Activated CD8-positive, alpha-beta memory T cell treated with anti-CD3 and anti-CD28 coated beads, Interleukin-2, amount 50 U/mL, for 24 hours (primary cell): ENCODE measurements around the gene BEND5.
A peak's percentile ranks its signal among the peaks of the same experiment; 100 is the strongest.

Experiments
- DNase-seq: peaks from one replicate; pipeline ENCODE4 v3.0.0-alpha.2; 2020; ENCODE audit errors: extremely low read depth

Gene BEND5, protein sequence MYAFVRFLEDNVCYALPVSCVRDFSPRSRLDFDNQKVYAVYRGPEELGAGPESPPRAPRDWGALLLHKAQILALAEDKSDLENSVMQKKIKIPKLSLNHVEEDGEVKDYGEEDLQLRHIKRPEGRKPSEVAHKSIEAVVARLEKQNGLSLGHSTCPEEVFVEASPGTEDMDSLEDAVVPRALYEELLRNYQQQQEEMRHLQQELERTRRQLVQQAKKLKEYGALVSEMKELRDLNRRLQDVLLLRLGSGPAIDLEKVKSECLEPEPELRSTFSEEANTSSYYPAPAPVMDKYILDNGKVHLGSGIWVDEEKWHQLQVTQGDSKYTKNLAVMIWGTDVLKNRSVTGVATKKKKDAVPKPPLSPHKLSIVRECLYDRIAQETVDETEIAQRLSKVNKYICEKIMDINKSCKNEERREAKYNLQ

DNA sequence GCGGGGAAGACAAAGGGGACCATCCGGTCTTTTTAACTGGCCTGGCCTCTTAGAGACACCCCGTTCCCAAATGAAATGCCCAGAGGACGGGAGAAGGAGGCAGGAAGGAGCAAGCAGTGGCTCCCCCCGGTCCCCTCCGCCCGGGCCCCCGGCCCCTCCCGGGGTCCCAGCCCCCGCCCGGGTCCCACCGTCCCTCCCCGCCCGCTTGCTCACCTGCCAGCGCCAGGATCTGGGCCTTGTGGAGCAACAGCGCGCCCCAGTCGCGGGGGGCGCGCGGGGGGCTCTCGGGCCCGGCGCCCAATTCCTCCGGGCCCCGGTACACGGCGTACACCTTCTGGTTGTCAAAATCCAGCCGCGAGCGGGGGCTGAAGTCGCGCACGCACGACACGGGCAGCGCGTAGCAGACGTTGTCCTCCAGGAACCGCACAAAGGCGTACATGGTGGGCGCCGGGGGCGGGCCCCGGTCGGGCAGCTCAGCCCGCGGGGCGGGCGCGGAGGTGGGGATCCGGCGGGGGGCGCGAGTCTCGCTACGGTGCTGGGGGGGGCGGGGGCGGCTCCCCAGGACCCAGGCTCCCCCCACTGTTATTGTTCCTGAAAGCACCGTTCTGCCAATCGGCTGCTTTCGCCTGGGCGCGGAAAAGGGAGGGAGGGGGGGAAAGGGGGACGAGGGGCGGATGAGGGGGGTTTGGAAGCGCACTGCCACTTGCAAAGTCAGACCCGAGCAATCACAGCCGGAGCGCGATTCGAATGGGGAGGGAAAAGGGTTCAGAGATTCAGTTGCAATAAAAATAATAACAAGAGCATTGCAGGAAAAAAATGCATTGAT lies at the start of gene BEND5:
Gene BEND5, minus strand, starts transcription at position 499 of the 826 bp plus-strand sequence. Its CDS starts 60 bp downstream, at position 439.
- peak; percentile 7 for DNase-seq

DNA sequence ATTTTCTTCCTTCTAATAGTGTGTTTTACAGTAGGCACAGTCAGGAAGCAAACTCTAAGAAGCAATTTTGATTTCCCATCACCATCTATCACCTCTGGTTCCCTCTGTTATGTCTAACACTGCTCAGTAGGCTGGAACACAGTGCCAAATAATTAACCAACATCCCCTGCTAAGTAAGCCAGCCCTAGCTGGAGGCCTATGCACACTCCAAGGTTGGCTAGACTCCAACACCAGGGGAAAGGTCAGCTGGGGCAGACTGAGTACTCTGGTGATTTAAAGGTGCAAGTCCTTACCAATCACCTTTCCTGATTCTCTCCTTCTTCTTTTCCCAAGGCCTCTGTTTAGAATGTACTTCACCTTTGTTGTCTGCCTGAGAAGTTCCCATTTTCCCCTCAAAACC lies 46.5 kb upstream of the BEND5 start:
- DNase-seq: no peak

DNA sequence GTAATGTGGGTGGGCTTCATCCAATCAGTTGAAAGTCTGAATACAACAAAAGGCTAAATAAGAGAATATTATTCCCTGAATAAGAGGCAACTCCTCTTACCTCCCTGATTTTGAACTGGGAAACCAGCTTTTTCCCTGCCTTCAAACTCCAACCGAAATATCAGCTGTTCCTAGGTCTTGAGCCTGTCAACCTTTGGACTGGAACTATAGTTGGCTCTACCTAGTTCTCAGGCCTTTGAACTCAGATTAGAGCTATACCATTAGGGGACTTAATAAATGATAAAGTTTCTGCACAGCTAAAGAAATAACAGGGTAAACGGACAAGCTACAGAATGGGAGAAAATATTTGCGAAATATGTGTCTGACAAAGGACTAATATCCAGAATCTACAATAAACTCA lies 43.8 kb upstream of the BEND5 start:
- DNase-seq: no peak

DNA sequence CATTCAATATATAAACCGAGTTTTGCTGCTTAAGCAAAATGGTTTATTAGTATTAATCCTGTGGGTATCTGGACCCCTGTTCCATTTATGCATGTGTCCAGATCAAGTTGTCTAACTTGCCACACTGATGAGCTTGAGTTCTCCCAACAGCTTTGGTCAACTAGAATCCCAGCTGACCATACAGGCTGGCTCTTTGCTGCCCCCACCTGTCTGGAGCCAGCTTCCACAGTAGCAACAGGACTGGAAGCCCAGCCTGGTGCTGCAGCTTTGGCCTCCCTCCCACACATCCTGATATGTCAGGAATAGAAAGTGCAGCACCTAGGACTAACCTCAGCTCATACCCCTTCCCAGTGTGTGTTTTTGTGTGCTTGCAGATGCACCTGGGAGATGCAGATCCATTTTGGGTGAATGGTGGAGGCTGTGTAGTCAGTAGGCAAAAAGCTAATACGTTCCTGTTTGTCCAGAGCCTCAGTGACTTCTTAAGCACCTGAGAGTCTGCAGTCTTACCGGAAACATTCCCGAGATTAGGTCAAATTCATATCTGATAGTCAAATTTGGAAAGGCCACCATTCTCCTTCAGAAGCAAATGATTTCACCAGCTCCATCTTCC lies 40.9 kb upstream of the BEND5 start:
- no peak for DNase-seq

DNA sequence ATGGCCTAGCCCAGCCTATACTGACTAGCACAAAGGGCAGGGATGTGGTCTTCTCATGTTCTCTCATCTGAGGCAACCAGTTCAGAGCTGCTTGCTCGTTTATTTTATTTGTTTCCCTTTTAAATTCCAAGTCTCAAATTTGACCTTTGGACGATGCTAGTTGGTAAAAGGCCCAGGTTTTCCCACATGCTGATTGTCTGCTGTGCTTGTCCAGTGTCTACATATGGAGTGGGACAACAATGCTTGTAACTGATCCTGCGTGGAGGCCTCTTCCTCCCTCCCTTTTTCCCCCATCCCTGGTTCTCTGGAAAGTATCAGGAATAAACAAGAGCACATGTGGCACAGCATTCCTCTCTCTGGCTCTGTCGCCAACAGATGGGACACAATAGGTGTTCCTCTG lies 34.0 kb upstream of the BEND5 start:
- no peak for DNase-seq

DNA sequence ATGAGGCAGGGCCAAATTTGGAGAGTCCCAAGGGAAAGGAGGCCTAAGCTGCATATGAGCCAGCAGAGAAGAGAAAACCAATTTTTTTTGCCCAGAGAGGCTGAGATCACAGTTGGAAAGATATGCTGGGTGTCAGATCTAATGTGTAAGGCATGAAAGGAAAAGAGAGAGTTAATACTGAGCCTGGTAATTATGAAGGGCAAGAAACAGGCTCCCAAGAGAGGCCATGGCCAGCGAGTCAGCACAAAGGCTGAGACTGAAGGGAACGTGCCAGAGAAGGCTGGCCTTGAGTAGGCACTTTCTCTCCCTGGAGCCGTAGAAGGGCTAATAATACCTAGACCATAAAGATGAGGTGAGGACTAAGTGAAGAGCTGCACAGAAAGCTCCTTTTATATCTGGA lies 31.8 kb upstream of the BEND5 start:
- DNase-seq: no peak

DNA sequence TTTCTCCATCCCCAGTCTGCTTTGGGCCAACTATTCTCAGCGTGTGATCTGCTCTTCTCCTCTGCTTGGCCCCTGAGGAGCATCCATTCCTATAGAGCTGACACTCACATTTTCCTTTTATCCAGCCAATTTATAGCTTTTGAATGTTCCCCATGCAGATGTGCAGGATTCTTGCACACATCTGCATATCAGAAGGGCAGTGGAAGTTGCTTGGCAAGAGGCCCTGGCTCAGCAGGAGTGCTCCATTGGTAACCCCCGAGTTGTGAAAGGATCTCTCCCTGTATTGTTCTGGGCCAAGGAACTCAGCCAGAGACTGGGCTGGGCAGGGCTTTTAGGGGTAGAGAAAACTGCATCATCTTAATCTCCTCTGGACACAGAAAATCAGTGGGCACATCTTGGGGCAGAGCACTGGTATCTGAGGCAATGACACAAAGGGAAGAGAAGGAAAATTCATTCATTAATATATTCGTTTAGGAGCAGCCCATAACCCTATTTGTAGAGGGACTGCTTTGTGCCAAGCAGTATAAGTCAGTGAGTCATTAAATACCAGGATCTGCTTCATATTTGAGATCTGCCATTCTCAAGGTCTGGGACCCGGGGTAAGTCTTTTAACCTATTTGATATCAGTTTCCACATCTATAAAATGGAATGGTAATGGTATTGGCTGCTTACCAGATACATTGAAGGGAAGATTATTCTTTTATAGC lies 31.0 kb upstream of the BEND5 start:
- no peak for DNase-seq

DNA sequence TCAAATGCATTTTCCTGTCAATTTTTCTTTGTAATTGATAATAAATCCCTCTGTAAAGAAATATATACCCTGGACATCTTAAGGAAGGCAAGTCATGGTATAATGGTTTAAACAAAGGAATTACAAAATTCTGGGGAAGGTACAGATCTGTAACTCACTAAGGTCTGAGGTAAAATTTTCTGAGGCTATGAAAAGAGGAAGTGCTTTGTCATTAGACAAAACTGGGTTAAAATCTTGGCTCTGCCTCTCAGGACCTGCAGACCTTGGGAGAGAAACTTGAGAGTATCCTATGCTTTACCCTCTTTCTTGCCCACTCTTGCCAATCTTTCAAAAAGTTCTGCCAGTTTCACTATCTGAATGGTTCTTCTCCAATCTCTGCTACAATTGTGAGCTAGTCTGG lies 26.8 kb upstream of the BEND5 start:
- no peak for DNase-seq

DNA sequence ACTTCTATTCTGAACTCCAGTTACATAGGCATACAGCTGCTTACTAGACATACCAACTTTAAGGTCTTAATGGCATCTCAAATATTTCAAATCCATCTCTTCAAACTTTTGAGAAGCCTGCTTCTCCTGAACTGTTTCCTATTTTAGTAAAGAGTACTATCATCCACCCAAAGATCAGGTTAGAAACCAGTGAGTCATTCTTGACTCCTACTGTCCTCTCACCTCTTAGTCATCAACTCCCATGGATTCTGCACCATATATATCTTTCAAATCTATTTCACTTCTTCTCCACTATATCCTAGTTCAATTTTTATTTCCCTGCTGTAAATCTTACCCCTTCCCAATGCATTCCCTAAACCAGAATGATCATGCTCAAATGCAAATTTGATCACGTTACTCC lies 18.1 kb upstream of the BEND5 start:
- no peak for DNase-seq

DNA sequence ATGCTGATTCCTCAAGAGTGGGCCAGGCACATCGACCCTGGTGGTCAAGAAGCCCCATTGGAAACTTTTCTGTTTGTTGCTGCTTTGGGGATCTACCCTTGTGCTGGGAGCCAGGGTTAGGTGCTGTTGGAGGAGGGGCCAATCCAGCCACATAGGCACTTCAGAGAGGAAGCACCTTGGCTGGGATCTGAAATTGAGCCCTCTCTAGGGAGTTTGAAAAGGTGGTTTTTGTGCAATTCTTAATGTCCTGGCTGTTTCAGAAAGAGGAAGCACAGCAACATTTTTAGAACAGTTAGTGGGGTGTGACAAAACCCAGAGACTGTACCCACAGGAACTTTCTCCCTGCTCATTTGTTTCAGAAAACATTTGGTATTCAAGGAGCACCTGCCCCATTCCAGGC lies 17.2 kb upstream of the BEND5 start:
- no peak for DNase-seq

DNA sequence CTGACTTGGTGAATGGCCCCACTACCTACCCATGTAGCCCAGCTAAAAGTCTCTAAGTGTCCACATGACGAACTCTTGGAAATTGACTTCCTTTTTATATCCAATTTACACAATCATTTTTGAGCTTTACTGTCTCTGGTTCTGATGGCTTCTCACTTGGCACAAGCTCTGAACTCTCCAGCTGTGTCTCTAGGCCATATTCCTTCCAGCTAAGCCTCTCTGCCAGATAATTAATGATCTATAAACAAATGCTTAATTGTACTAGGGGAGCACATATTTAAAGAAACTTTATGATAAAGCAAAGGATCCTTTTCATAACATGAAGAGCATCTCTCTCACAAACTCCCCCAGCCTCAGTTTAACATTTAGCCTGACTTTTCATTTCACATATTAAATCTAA lies 16.3 kb upstream of the BEND5 start:
- no peak for DNase-seq

DNA sequence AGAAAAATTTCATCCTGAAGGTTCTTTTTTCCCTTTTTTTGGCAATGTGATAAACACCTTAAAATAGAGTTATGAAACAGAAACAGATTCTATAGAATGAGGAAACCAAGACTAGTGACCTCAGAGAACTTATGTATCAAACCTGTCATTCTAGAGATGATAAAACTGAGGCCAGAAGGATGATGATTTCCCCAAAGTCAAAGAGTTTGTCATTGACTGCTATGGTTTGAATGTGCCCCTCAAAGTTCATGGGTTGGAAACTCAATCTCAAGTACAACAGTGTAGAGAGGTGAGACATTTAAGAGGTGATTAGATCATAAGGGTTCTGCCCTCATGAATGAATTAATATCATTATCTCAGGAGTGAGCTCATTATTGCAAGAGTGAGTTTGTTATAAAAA lies 13.7 kb upstream of the BEND5 start:
- DNase-seq: no peak

DNA sequence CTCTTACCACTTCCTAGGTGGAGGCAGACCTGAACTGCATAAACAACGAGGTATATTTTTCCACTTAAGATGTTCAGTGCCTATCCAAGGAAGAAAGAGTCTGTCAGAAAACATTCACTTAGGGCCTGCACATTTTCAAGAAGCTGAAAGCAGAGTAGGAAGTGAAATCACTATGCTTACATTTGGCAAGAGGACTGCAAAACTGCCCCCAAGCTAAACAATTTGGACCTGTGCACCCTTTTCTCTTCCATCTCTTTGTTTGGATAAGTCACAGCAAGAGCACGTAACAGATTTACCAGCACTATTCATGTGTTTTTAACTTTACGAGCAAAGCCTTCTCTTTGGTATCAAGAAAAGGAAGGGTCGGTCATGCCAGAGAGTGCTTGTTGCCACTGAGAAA lies 13.2 kb upstream of the BEND5 start:
- no peak for DNase-seq

DNA sequence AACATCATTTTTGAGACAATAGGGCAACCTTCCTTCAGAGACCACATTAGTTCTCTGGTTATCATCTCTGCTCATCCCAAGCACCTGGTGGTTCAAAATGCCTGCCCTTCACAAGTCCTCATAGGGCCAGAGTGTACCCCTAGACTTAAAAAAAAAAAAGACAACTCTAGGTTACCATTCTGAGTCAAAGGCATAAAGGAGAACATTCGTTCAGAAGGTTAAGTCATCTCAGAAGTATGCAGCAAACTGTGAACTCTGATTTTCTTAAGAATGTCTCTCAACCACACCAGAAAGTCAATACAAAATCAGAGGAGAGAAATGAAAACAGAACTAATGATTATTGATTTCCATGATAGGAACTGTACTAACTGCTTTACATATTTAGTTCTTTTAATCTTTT lies 9.2 kb upstream of the BEND5 start:
- no peak for DNase-seq

DNA sequence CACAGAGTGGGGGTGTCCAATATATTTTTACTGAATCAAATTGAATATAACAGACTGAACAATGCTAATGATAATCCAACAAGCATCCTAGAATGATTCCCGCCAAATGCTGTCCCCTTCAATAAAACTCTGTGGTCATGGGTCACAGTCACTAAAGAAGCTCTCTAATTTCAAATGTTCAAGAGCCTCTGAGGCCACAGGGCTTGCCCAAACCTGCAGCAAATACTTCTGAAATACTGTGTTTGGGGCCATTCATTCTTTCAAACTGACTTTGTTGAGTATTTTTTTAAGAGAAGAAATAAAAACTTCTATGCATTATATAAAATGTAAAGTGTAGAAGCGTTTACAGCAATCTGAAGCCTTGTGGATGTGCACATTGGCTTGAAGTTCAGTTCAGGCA lies 7.6 kb upstream of the BEND5 start:
- DNase-seq: no peak

DNA sequence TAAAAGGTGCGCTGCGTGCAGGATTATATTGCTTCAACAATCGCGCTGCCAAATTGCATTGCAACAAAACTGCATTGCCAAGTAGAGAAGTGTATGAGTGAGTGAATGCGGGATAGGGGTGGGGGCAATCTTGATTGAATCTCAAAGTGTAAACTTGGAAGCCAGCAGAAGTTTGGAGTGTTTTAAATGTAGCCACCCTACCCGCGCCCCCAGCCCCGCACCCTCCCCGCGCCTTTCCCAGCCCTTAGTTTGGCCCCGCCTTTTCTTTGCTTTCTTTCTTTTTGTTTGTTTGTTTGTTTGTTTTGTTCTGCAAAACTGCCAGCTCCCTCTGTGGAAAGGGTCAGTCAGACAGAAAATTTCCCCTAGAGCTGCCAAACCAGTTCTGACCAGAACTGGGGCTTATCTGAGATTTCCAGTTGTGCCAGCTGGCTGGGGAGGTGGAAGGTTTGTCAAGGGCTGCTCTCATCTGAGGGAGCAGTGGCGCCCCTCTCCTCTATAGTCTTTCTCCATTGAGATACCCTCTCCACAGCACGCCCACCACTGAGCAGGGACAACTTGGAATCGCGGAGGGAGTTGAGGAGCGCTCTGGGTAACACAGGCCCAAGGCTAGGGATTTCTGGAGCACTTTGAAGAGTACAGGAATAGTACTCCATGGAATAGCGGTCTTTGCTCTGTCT lies 666 bp upstream of the BEND5 start:
- no peak for DNase-seq

DNA sequence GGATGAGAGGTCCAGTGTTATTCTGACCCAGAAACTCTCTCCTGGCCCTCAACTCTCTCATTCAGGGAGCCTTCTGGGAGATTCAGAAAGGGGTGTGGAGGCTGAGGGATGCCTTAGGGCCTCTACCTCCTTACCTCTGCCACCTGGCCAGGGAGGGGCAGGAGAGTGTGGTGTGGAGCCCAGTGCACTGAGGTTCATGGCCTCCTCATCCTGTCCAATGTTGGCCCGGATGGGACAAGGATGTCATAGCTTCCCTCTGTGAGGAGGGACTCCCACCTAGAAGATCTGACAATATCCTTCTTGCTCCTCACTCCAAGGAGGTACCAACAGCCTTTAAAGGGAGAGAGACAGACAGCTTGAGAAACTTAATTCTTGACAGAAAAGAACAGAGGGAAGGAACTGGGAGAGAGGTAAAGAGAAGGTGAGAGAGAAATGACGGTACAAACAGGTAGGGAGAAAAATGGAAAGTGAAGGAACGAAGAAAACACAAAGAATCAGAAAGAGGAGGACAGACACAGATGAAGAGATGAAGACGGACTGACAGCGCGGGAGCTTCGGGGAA lies 779 bp downstream of the BEND5 start:
- DNase-seq: no peak

DNA sequence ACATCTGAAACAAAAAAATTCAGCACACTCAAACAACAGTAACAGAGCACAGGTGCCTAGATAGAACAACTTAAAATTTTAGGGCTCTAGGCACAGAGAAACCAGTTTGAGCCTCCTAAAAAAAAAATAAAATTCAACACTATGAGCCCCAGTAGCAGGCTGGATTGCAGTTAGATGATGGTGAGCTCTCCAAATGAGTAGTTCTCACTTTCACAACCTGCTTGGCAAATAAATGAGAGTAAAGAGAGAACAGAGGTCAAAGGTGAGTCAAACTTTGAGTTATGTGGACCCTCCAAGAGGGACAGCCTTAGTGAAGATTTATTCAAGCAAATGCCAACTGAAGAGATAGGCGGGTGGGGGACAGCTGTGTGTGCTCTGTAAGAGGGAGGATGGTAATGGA lies 3.6 kb downstream of the BEND5 start:
- DNase-seq: no peak

DNA sequence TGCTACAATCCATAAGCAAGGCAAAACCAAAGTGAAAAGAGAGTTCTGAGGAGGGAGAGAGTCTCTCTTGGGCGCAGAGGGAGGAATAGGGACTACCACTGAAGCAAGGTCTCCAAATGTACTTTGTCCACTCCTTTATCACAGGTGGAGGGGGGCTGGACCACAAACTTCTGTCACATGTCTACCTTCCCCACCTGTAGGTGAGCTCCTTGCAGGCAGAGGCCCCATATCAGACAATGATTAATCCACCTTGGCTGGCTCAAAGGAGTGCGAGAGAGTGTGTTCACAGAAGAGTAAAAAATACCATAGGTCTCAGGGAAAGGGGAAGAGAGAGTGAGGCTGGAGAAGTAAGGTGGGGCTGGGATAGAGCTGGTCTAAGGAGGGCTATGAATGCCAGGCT lies 4.5 kb downstream of the BEND5 start:
- DNase-seq: no peak

DNA sequence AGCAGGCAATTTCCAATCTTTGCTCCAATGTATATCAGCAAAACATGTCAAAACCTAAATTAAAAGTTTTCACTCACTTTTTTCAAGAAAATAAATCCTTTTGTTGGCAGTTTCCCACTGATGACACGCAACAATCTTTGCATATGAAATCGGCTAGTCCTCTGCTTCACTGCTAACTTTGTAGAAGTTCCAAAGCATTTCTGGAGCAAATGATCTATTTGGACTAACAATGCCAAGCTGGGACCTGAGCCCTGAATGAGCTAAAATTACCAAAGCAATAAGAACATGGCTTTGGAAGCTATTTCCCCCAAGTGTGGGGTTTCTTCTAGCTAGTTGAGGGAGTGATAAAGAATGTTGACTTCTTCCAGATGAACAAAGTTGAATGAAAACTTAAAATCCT lies 5.1 kb downstream of the BEND5 start:
- DNase-seq: no peak

DNA sequence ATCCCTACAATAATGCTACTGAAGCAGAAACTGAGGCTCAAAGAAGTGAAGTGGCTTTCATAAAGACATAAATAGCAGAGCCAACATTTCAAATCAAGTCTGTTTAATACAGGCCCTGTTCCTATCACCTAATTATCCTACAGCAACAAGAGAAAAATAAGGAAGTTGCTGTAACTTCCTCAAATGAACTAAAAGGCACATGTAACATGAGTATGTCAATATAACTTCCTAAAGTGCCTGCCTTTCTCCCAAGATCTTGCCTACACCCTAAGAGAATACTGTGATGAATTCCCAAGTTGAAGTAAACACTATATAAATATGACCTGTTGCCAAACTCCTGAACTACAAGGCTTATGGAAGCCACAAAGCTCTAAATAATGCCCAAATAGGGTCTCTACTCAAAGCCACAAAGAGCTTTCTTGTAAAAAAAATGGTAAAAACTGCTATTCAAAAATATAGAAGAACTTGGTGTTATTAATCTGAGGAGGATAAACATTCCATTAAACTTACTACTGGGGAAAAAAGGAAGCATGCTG lies 8.6 kb downstream of the BEND5 start:
- no peak for DNase-seq
